ENCODE results near the gene OR2T8. TPM values are rescaled to one million over a fixed set of nuclear protein-coding genes. Genes with fewer than 3 reads are reported as not detected.
"Not testable (repeated sequence)": the region's sequence is repeated elsewhere in the genome, so short reads cannot be mapped to it uniquely, and the experiment has no call there.

The OR2T8 gene
- total RNA-seq, 1 experiment from 2014 or later, result not detected

- H3K4me2 ChIP-seq (ENCODE audit: insufficient read depth, insufficient read length, low read length), result peak overlapping the region; percentile 11
- not testable (repeated sequence) for H3K27me3 Mint-ChIP-seq (ENCODE audit: low read depth)
- peaks cover 55 to 56% of the 10 kb centered on the region in 2 experiments for H3K9me3 Mint-ChIP-seq
Measured at GRCh38 chr1:247936965-247937734, 17.1 kb downstream of the OR2T8 start.

More at GRCh38 chr1:247936965-247937734, 17.1 kb downstream of the OR2T8 start:
- H2BK120ac ChIP-seq (ENCODE audit: low read depth, low read length, poor library complexity, severe bottlenecking); H3K9ac ChIP-seq (ENCODE audit: extremely low read depth, insufficient read length, low read length); H3K27me3 ChIP-seq (ENCODE audit: insufficient read depth, low read length); H4K91ac ChIP-seq (ENCODE audit: insufficient read length, low read depth, low read length); H3K18ac ChIP-seq (ENCODE audit: insufficient read length, low read depth, low read length); H3K4me1 ChIP-seq (ENCODE audit: insufficient read depth, low read length); H2BK5ac ChIP-seq (ENCODE audit: insufficient read length, low read length); H3K23ac ChIP-seq (ENCODE audit: insufficient read length, low read depth, low read length); H2BK15ac ChIP-seq (ENCODE audit: low read depth, low read length); H4K5ac ChIP-seq (ENCODE audit: insufficient read length, low read depth, low read length); H3K4me1 Mint-ChIP-seq; H3K79me1 ChIP-seq (ENCODE audit: insufficient read depth, low read depth, low read length, poor library complexity, severe bottlenecking); H3K27ac ChIP-seq (ENCODE audit: insufficient read length, low read depth, low read length); H3K27ac Mint-ChIP-seq; H2AFZ ChIP-seq (ENCODE audit: low read length); H4K20me1 ChIP-seq (ENCODE audit: control insufficient read depth, insufficient read depth, insufficient read length); H3T11ph ChIP-seq (ENCODE audit: low read length); H3K4ac ChIP-seq (ENCODE audit: low read depth, low read length); H3K56ac ChIP-seq (ENCODE audit: insufficient read length, low read depth, low read length); H2BK20ac ChIP-seq (ENCODE audit: low read depth, low read length, poor library complexity, severe bottlenecking); H3K23me2 ChIP-seq (ENCODE audit: insufficient read length, low read depth, low read length, poor library complexity, severe bottlenecking); H3K79me2 ChIP-seq (ENCODE audit: insufficient read depth, low read length); H4K8ac ChIP-seq (replicated peaks; ENCODE audit: insufficient read length, low read depth, low read length); H2AK5ac ChIP-seq (ENCODE audit: insufficient read length, low read length); H3K14ac ChIP-seq (ENCODE audit: insufficient read depth, low read length); H2BK12ac ChIP-seq (ENCODE audit: insufficient read length, low read depth, low read length): not testable (repeated sequence)
- Mint-ChIP-seq H3K36me3 (ENCODE audit: insufficient read depth in 1 of 3, low read depth in 3 of 3) (peaks cover 8 to 11% (median 9%) of the 10 kb centered on the region in 3 experiments; a peak in 5 of 7 replicates), H3K4me3 (peak overlapping the region; percentile 69 to 76)
- peak; percentile 93 for TF ChIP-seq CTCF (conservative IDR thresholded peaks at IDR 0.05)
- DNase-seq, result peak; percentile 70
- H3K9me3 ChIP-seq (ENCODE audit: control insufficient read depth, low read depth, low read length), result peaks cover 12% of the 10 kb centered on the region
- no CpG with 5 or more reads among the region's 44 CpGs for WGBS (ENCODE audit: extremely low coverage, insufficient read length, low lambda C conversion rate)
